Neuronal stem cell (in vitro differentiated cells): ENCODE results near the gene DEPP1.

Experiments used
- DNase-seq: peaks from one replicate; pipeline ENCODE4 v3.0.0-alpha.2; 2013; ENCODE audit warnings: low spot score
- H2AFZ ChIP-seq: one replicate; pipeline ENCODE4 v1.6.1; 2013; ENCODE audit warnings: mild to moderate bottlenecking, low read length, inconsistent platforms
- H2AK5ac ChIP-seq: 2 replicates; pipeline ENCODE4 v1.6.1; 2013; ENCODE audit warnings: low read depth, mild to moderate bottlenecking, inconsistent platforms, low read length, moderate library complexity, mixed read lengths
- H2BK120ac ChIP-seq: 2 replicates; pipeline ENCODE4 v1.6.1; 2013; ENCODE audit warnings: low read depth, mild to moderate bottlenecking, inconsistent platforms, low read length, moderate library complexity, mixed read lengths
- H2BK12ac ChIP-seq: one replicate; pipeline ENCODE4 v1.6.1; 2013; ENCODE audit warnings: low read length, inconsistent platforms
- H2BK15ac ChIP-seq: 2 replicates; pipeline ENCODE4 v1.6.1; 2013; ENCODE audit warnings: mild to moderate bottlenecking, low read length, inconsistent platforms, mixed read lengths
- H2BK5ac ChIP-seq: one replicate; pipeline ENCODE4 v1.6.1; 2013; ENCODE audit warnings: inconsistent platforms, mild to moderate bottlenecking, low read length, moderate library complexity
- H3K14ac ChIP-seq: one replicate; pipeline ENCODE4 v1.6.1; 2013; ENCODE audit warnings: low read length, inconsistent platforms
- H3K18ac ChIP-seq: 2 replicates; pipeline ENCODE4 v1.6.1; 2013; ENCODE audit warnings: low read length, inconsistent platforms
- H3K23ac ChIP-seq: 2 replicates; pipeline ENCODE4 v1.6.1; 2013; ENCODE audit warnings: low read depth, mild to moderate bottlenecking, mixed read lengths, low read length, inconsistent platforms; ENCODE audit not compliant: poor library complexity
- H3K27ac ChIP-seq: replicated peaks from 3 replicates; pipeline ENCODE4 v1.5.1; 2013; ENCODE audit warnings: low read length, inconsistent platforms
- H3K27me3 ChIP-seq, 3 experiments: 2 replicates each; pipeline ENCODE4 v1.6.1; 2013; ENCODE audit warnings: low read length in 3 of 3, mild to moderate bottlenecking in 2 of 3, inconsistent platforms in 1 of 3, low read depth in 1 of 3, mixed read lengths in 1 of 3, moderate library complexity in 1 of 3; ENCODE audit not compliant: control insufficient read depth in 3 of 3, insufficient read depth in 3 of 3
- H3K36me3 ChIP-seq, 2 donors: replicated peaks in 1 of 2; 2 replicates each; pipeline ENCODE4 v1.6.1; 2013; ENCODE audit warnings: low read length in 2 of 2; ENCODE audit not compliant: control insufficient read depth in 2 of 2, insufficient read depth in 2 of 2
- H3K4ac ChIP-seq: 2 replicates; pipeline ENCODE4 v1.6.1; 2013; ENCODE audit warnings: inconsistent platforms, mild to moderate bottlenecking, low read length, moderate library complexity
- H3K4me1 ChIP-seq, 2 donors: 1 replicate in 1 of 2; 2 replicates in 1 of 2; pipeline ENCODE4 v1.6.1; 2013; ENCODE audit warnings: low read length in 2 of 2, low read depth in 1 of 2; ENCODE audit not compliant: control insufficient read depth in 2 of 2, insufficient read depth in 1 of 2
- H3K4me2 ChIP-seq: one replicate; pipeline ENCODE4 v1.6.1; 2013; ENCODE audit warnings: mild to moderate bottlenecking, low read length, inconsistent platforms; ENCODE audit not compliant: insufficient read depth, poor library complexity, severe bottlenecking
- H3K4me3 ChIP-seq, 2 donors: 2 replicates each; pipeline ENCODE4 v1.5.1; 2013; ENCODE audit warnings: low read length in 2 of 2, mild to moderate bottlenecking in 2 of 2, inconsistent platforms in 1 of 2, moderate library complexity in 1 of 2
- H3K79me1 ChIP-seq: one replicate; pipeline ENCODE4 v1.6.1; 2013; ENCODE audit warnings: low read depth, mild to moderate bottlenecking, inconsistent platforms, low read length, moderate library complexity
- H3K9ac ChIP-seq: one replicate; pipeline ENCODE4 v1.6.1; 2013; ENCODE audit warnings: mild to moderate bottlenecking, low read depth, low read length, inconsistent platforms; ENCODE audit not compliant: poor library complexity
- H3K9me3 ChIP-seq, 2 donors: replicated peaks in 1 of 2; 2 replicates each; pipeline versions ENCODE3 to v1.6.1; 2013; ENCODE audit warnings: low read length in 2 of 2, mild to moderate bottlenecking in 2 of 2, inconsistent platforms in 1 of 2, low read depth in 1 of 2, mixed read lengths in 1 of 2, moderate library complexity in 1 of 2; ENCODE audit not compliant: control insufficient read depth in 2 of 2, insufficient read depth in 1 of 2
- H4K8ac ChIP-seq: one replicate; pipeline ENCODE4 v1.6.1; 2013; ENCODE audit warnings: low read depth, mild to moderate bottlenecking, inconsistent platforms, low read length, moderate library complexity
- H4K91ac ChIP-seq: one replicate; pipeline ENCODE4 v1.6.1; 2013; ENCODE audit warnings: low read length, low read depth, mild to moderate bottlenecking, inconsistent platforms; ENCODE audit not compliant: poor library complexity
- WGBS, 2 donors: extraction: QIAGEN DNeasy Blood & Tissue Kit; methylation state at CpG; one replicate each; pipeline ENCODE4 v1.1.7; 2013; ENCODE audit warnings: missing lambda C conversion rate in 2 of 2, mixed read lengths in 1 of 2; ENCODE audit not compliant: insufficient read length in 2 of 2, insufficient replicate concordance in 1 of 2; ENCODE audit errors: extremely low coverage in 2 of 2; 5-methylcytosine and 5-hydroxymethylcytosine counted together

The DEPP1 gene

GRCh38 chr10:44935966-44936295 lies 42.7 kb downstream of the DEPP1 start:
- H3K4ac ChIP-seq, result no peak overlapping the region
- no peak overlapping the region for H2BK120ac ChIP-seq
- no peak for DNase-seq
- no peak overlapping the region for H3K14ac ChIP-seq
- H2AFZ ChIP-seq, result no peak overlapping the region
- WGBS, 2 donors, result no CpG with 5 or more reads among the region's 3 CpGs
- no peaks in the 10 kb centered on the region for H3K79me1 ChIP-seq
- no peak overlapping the region for H3K9ac ChIP-seq
- peaks cover 0 to 4% (median 0%) of the 10 kb centered on the region in 3 experiments for H3K27me3 ChIP-seq
- H3K27ac ChIP-seq, result no peak overlapping the region
- no peak overlapping the region for H2AK5ac ChIP-seq
- no peak overlapping the region for H3K4me2 ChIP-seq
- no peak overlapping the region for H3K18ac ChIP-seq
- H4K8ac ChIP-seq, result no peak overlapping the region
- H4K91ac ChIP-seq, result no peak overlapping the region
- H2BK5ac ChIP-seq, result no peak overlapping the region
- no peaks in the 10 kb centered on the region for H3K9me3 ChIP-seq
- no peak overlapping the region for H2BK12ac ChIP-seq
- H3K4me1 ChIP-seq, result peaks cover 0 to 2% of the 10 kb centered on the region in 2 donors
- no peak overlapping the region for H3K23ac ChIP-seq
- H2BK15ac ChIP-seq, result no peak overlapping the region
- no peaks in the 10 kb centered on the region for H3K36me3 ChIP-seq
- no peak overlapping the region for H3K4me3 ChIP-seq

- peaks cover 0 to 5% (median 0%) of the 10 kb centered on the region in 3 experiments for H3K27me3 ChIP-seq
- H3K9me3 ChIP-seq, result no peaks in the 10 kb centered on the region
- no peak overlapping the region for H2BK15ac ChIP-seq
- H3K79me1 ChIP-seq, result no peaks in the 10 kb centered on the region
- peak overlapping the region; percentile 73 for H2BK12ac ChIP-seq
- H2AFZ ChIP-seq, result no peak overlapping the region
- H3K14ac ChIP-seq, result no peak overlapping the region
- H2BK5ac ChIP-seq, result no peak overlapping the region
- peak overlapping the region; percentile 45 for H3K18ac ChIP-seq
- H3K9ac ChIP-seq, result no peak overlapping the region
- no peak overlapping the region for H3K27ac ChIP-seq
- no peak overlapping the region for H3K23ac ChIP-seq
- no peaks in the 10 kb centered on the region for H3K36me3 ChIP-seq
- no peak overlapping the region for H2BK120ac ChIP-seq
- no peak overlapping the region for H3K4ac ChIP-seq
- H4K8ac ChIP-seq, result no peak overlapping the region
- H3K4me1 ChIP-seq, result peaks cover 0 to 2% of the 10 kb centered on the region in 2 donors
- no CpG with 5 or more reads among the region's 9 CpGs for WGBS, 2 donors
- H2AK5ac ChIP-seq, result peak overlapping the region; percentile 36
- no peak for DNase-seq
- H4K91ac ChIP-seq, result no peak overlapping the region
- H3K4me3 ChIP-seq, result no peak overlapping the region
- H3K4me2 ChIP-seq, result no peak overlapping the region
Observed at GRCh38 chr10:44935201-44935965, 43.2 kb downstream of the DEPP1 start.

GRCh38 chr10:44934416-44935200 lies 44.0 kb downstream of the DEPP1 start:
- Histone ChIP-seq H3K4me1 (peaks cover 0 to 2% of the 10 kb centered on the region in 2 donors), H3K79me1 (no peaks in the 10 kb centered on the region), H3K9me3 (no peaks in the 10 kb centered on the region), H3K4ac (no peak overlapping the region), H3K14ac (no peak overlapping the region), H2BK120ac (no peak overlapping the region), H3K18ac (no peak overlapping the region), H2BK5ac (no peak overlapping the region), H4K91ac (no peak overlapping the region), H4K8ac (no peak overlapping the region), H3K27me3 (peaks cover 0 to 5% (median 0%) of the 10 kb centered on the region in 3 experiments), H2AK5ac (peak overlapping the region; percentile 36), H2AFZ (no peak overlapping the region), H3K23ac (no peak overlapping the region), H2BK15ac (peak overlapping the region; percentile 13), H3K4me3 (no peak overlapping the region), H3K4me2 (no peak overlapping the region), H2BK12ac (no peak overlapping the region), H3K27ac (no peak overlapping the region), H3K36me3 (no peaks in the 10 kb centered on the region), H3K9ac (no peak overlapping the region)
- no peak for DNase-seq
- WGBS, 2 donors, result no CpG with 5 or more reads among the region's 18 CpGs
